Mesenteric fat pad (tissue), 1 donor: Measurements from ENCODE around the gene SORL1. TPM values are rescaled to one million over a fixed set of nuclear protein-coding genes. Genes with fewer than 3 reads are reported as not detected.

Source experiments
- DNase-seq: peaks from one replicate; pipeline ENCODE4 v3.0.0-alpha.2; 2020; ENCODE audit warnings: low spot score
- total RNA-seq: library from RNA; stranded (reverse); fragmentation: NEBNext Ultra II Directional; extraction: Animal tissue kit (Norgen Biotek cat#: 25700); gene quantifications from one replicate; pipeline ENCODE4 v1.2.1, GENCODE V29; 2021
- donor health status: DM: yes; HTN: yes; CAD: no.

Gene SORL1
- total RNA-seq, 1 donor from 2014 or later, result 31.8 TPM

DNA sequence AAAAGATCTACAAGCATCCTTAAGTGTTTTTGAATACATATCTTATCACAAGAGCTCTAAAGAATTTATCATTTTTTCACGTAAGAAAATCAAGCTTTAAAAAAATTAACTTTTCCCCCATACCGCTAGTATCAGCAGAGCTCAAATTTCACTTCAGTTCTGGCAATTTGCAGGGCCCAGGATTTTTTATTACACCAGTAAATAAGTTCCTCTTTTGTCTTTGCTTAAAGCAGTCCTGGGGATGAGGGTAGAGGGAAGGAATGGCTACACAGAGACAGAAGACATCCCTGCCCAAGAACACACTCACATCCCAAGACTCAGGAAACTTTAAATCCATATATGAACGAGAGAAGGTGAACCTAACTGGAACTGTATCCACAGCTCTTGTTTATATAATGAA lies 22.6 kb upstream of the SORL1 start:
- no peak for DNase-seq

DNA sequence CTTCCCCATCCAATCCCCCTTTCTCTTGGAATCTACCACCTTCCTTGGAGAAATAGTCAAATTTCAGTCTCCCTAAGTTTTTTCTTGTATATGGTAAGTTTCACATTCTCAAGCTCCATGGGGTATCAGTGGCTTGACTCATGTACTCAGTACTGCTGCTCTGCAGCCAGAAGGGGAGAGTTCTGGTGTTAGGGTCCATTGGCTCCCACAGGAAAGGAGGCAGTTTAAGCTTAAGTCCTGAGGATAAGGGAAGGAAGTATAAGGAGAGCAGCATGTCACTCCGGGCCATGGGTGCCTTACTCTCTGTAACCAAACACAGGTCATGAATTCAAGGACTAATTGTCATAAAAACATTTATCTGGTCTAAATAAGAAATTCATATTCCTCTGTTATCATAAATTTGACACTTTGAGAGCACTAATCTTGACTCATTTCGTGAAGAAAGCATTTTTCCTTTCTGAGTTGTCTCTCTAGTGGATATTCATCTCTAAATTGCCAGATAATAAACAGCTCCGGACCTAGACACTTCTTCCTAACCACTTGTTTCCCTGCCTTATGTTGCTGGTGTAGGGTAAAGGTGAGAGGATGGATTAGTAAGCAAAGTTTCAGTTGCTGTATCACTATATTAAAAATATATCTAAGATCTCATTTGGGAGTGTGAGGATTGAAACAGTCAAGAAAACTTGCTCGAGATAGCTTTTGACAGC lies 20.1 kb upstream of the SORL1 start:
- DNase-seq, result no peak

DNA sequence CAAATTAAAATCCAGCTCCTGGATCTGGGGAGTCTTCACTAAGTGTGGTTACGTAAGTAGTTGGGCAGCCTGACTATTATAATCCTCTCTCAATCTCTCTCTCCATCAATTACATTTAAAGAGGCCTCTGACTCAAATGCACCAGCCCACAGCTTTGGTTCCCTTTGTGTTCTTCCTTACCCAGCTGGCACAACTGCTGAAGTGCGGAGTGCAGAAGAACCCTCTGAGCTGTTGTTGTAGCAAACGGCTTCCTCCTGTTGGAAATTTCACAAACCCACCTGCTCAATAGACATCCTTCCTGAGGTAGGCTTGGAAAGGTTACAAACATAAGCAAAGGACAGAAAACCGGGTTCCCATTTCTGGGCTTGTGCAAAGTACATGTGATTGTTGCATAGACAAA lies 17.0 kb upstream of the SORL1 start:
- DNase-seq, result no peak

DNA sequence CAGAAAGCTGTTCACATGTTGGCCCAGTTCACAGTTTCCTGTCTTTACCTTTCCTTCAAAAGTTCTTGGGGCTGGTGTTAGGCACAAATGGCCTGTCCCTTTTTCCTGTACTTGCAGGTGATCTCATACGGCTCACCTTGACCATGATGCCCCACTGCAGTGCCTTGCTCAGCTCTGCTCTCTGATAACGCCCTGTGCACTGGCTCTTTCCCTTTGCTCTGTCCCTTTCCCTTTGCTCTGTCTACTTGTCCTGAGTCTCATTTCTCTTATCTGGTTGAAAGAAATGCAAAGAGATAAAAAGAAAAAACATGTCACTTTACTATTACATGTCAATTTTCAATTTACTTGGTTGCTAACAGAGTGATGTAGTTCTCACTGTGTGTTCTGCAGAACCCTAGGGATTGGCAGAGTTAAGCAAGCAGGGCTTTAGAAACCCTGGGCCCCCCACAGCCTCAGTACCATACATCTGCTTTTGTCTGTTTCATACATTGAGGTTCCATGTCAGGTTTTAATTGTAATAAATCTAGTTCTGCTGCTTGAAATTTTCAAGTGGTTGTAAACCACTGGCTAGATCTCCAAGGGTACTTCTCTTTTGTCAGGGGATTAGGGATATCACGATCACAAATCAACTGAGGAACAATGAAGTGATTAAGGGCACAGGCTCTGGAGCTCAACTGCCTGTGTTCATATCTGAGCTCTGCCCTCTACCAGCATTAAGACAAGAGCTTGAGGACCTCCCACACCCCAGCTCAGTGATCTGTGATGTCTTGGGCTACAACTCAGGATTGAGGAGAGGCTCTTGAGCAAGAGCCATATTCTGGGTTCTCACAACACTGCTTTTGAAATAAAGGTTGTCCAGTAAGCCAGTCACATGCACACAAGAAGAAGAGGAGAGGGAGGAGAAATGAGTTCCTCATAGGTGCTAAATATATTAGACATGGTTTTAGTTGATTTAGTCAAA lies 16.3 kb upstream of the SORL1 start:
- no peak for DNase-seq

DNA sequence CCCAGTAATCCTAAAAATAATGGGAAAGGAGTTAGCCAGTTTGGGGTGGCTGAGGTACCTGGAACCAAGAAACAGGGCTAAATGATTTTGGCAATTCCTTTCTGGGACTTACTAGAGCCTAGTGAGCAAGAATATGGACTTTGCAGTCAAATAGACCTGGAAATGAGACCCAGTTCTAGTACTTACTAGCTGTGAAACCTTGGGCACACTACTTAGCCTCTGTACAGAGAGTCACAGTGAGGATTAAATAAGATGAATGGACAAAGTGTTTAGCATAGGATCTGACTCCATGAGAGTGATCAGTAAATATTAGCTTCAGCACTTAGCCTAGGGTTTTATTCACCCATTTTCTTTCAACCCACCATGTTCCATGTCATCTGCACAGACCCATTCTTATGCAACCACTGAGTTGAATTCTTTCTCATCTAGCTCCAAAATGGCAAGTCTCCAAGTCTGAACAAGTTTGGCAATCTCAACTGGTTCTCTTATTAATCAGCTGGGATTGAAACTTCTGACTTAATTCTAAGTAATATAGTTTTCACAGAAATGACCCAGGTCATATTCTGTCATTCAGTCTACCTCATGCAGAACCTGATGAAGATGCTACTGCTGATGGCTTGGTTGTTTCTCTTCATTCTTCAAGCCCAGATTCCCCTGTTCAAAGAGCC lies 15.0 kb upstream of the SORL1 start:
- DNase-seq, result no peak

DNA sequence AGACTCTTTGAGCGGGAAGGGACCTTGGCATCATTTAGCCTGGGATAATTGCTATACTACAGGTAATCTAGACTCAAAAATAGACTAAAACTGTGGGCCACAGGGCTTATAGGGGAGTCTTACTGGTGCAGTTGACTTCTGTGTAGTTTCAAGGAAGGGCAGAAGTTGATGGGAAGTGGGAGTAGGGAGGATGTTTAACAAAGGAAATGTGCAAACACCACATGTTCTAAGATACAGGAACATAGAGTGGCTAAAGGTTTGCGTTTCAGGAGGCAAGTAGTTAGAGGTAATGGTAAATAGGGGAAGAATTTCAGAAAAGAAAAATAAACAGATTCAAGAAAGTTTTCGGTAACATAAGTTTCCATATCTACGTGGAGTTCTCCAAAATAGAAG lies 14.4 kb upstream of the SORL1 start:
- DNase-seq, result no peak

DNA sequence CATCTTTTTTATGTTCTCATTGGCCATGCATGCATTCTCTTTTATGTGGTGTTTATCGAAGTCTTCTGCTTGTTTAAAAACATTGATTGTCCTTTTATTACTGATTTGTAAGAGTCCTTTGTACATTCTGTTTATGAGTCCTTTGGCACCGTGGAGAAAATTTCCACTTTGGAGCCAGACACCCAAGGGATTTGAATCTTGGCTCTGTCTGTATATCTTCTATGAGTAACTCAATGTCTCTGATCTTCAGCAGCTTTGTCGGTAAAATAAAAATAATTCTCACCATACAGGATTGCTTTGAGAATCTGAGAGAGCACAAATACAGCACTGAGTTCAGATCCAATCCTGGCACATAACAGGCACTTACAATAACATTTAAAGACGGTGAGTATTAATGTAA lies 12.8 kb upstream of the SORL1 start:
- DNase-seq, result no peak

DNA sequence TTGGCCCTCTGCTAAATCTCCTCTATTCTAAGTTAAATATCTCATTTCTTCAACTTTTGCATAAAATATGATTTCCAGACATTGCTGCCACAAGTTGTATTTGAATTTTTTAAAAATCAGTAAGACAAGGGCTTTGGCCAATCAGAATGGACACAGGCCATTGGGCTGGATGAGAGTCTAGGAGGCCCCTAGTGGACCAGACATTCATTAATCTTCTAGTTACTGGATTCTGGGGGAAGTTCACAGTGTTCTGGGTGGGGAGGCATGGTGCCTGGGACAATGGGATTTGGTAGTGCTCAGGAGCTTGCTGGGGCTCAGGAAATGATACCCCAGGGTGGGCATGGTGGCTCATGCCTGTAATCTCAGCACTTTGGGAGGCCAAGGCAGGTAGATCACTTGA lies 12.4 kb upstream of the SORL1 start:
- DNase-seq, result no peak

DNA sequence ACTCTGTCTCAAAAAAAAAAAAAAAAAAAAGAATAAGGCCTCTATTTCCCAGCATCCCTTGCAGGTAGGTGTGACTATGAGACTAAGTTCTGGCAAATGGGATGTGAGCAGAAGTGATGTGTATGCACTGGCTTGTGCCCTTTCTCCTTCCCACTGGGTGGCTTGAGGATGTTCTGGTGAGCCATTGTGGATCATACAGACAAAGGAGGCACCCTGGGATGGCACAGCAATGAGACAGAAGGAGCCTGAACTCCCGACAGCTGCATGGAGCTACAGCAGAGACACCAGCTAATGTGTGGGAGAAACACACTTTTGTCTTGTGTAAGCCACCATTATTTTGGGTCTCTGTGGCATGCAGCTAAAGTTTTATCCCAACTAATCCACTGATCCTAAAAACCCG lies 10.6 kb upstream of the SORL1 start:
- no peak for DNase-seq

DNA sequence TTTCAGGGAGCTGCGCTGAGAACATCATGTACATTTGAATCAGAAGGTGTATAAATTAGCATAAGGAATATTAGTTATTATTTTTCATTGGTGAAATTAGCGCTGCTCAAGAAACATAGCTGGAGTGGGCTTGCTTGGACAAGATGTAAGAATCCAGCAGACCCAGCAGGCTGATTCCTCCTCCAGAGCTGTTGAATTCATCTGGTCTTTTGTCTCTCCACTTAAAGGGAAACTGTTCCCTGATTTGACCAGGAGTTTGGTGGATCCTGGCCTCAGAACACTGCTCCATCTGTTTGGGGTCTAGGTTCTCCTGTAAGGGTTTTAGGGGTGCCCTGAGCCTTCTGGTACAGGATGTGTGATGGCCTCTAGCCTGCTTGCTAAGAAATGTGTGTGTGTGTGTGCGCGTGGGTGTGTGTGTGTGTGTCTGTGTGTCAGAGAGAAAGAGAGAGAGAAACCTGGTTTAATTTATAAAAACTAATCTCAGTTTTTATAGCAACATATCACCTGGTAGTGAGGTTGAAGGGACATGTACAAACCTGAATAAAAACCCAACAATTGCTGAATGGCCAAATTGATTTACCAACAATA lies 8.3 kb upstream of the SORL1 start:
- no peak for DNase-seq

DNA sequence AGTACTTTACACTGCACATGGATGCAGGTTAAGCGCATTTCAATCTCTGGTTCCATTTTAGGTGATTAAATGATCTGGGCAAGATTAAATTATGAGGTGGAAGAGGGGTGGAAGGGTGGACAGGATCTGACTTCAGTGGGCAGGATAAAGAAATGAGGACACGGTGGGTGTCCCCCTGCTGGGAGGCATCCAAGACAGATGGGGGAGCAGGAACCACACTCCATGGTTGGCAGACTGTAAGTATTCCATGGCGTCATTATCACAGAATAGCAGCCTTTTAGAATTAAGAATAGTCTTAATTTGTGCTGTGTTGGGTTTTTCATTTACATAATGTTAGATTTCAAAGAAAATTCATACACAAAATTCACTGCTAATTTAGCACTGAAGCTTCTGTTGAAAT lies 7.6 kb upstream of the SORL1 start:
- no peak for DNase-seq

DNA sequence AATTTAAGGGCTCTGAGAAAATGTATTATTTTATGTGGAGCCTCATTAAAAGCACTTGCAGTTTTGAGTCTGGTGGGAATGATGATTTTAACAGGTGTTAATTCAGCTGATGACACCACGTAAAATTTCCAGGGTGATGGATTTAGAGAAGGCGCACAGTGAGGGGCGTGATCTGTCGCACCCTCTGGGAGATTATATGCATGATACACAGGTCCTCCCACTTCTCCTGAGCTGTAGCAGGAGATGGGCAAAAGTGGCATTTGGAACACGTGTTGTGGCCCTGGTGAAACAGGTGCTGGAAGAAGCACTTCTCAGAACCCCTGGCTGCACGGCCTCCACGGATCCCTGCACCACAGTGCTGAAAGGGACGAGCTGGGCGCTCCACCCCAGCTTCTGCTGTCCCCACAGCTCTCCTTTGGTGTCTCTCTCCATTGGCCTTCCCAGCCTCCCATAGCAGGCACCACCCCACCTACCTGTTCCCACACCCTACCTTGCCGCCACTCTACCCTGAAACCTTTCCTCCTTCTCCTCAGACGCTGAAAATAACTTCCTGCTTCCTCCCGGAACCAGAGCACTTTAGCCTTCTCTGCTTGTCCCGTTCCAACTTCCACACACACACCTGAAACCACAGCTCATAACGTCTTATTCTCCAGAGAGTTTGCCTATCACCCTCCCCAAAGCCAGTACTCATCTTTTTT lies 6.9 kb upstream of the SORL1 start:
- no peak for DNase-seq

DNA sequence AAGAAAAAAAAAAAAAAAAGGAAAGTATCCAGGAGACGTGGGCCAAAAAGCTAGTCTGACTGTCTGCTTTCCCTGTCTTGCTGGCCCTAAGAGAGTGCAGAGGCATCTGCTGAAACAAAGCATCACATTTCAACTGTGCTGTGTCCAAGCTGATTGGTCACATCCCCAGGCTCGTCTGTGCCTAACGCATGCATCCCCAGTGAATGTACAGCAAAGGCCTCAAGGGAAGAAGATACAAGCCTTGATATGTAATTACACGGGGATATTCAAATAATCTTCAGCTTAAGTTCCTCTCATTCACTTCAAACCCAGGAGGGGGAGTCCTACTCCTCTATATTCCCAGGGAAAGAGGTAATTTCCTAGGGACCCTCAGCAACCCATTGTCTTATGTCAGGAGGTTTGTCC lies 5.4 kb upstream of the SORL1 start:
- no peak for DNase-seq

DNA sequence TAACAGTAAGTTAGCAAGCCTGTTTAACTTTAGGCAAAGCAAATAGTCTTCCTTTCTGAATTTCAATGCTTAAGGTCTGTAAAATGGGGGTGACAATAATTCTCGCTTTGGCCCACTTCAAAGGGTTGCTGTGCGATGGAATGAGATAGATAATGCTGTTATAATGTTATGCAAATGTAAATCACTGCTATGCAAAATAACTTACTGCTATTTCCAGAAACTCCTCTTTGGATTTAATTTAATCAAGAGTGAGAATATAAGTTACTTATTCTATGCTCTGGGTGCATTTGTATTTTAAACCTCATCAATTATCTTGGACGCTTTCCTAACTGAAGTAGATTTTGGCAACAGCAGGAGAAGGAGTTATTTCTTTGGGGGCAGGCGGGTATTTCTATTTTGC lies 4.1 kb upstream of the SORL1 start:
- DNase-seq, result no peak

DNA sequence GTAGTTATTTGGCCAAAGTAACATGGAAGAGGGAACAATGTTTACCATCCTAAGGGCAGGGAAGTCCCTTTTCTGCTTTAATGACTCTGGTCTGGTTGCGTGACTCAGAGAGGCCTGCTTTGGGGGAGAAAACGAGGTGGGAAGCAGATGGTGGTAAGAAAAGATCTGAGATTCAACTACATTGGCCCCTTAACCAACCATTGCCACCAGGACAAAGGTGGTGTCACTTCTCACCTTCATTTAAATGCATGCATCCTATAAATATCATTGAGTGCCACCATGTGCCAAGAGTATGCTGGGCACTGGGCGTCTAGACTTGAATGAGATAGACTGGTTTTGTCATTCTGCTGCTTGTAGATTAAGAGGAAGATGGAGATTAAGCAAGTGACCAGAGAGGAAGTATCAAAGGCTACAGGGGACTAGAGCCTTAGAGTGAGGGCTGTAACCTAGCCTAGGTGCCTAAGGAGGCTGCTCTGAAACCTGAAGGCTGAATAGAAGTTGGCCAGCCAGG lies 3.6 kb upstream of the SORL1 start:
- DNase-seq, result no peak

DNA sequence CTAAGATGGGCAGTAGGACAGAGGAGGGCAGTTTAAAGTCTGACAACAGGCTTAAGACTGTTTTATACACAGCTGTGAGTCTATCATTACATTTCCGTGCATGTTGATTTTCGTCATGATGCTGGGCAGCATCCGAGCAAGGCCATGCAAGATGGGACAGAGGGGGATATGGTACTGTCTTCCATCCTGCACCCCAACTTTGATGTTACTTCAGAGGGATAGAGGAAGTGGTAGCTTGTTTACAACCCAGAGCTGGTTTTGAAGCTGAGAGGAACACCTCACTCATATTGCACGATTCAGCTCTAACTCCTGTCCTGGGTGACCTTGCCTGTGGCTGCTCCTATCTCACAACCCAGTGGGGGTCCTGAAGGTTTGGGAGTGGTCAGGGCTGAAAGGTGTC lies 3.0 kb upstream of the SORL1 start:
- no peak for DNase-seq

DNA sequence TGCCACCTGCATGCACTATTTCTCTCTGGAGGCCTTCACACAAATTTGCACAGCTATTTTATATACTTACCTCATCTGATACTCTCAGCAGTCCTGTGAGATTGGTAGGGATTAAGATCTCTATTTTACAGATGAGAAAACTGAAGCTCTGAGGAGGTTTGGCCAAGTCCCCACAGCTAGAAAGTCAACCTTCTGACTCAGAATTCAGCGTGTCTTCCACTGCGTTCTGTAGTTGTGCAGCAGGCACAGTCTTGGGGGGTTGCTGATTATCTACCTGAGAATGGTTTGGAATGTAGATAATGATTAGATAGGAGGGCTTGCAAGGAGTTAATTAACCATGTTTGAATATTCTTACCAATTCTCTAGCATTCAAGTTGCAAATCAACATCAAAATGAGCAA lies 2.5 kb upstream of the SORL1 start:
- no peak for DNase-seq

DNA sequence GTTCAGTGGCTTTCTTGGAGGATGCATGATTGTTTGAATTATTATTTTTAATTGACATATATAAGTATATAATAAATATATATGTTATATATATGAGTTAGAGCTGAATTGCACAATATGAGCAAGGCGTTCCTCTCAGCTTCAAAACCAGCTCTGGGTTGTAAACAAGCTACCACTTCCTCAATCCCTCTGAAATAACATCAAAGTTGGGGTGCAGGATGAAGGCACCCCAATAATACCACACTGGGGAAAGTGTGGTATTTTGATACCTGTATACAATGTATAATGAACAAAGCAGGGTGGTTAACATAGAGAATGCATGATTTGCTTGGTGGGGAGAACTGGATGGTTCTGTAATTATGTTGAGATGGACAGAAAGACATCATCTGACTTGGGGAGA lies 1.7 kb upstream of the SORL1 start:
- no peak for DNase-seq

DNA sequence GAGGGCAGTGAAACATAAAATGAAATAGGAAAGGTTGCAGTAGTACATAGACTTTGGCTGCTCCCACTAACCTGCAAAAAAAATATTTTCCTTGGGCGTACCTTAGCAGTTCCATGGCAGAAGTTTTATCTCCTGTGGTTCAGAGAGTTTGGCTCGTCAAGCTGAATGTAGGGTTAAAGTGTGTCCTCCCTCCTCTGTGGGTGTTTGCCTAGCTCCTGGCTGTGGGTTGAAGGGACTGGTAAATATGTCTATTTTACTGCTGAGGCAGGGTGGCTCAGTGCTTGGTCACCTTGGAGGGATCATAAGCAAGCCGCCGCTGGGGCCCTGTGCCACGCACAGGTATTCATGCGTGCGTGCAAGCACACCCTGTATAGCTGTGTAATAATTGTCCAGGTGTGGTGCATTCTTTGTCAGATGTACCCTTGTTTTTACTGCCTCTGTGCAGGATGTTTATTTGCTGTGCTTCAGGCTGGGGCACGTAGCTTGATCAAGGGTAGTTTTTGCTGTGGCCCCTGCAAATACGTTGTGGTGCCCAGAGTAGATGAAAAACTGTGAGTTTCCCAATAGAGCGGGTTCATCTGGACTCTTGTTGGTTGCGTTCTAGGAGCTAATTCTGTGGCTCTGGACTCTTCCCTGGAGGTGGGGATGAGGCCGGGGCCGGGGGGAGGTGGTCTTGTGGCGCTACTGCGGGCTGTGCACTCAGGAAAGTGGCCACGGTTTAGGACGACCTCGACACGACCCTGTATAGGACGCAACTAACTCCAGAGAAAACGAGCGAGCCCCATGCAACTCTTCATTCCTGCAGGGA lies 732 bp upstream of the SORL1 start:
- DNase-seq, result no peak

DNA sequence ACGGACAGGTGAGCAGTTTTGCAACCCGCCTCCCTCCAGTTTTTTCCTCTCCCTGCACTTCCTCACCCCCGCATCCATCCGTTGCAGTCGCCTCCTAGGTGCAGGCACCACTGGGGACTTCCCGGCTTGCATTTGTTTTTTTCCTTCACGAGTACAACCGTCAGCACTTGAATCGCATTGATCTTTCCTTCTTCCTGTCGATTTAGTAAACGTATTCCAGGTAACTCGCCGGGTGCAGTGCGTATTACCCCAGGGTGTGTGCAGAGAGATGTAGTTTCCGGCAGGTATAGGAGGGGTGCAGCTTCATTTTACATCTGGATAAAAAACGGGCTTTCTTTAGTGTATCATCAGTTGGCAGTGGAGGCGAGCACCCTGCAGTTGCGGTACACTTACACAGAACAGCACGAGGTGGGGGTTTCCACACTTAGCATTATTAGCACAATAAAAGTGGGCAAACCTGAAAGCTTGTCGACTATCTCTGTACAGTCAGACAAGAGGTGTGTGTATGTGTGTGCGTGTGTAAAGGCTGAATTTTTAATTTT lies 566 bp downstream of the SORL1 start, which contains the start of gene SORL1-AS1:
Gene SORL1-AS1 (minus strand): TSS at position 359 of the 542 bp plus-strand sequence.
- DNase-seq, result no peak
